Activated gamma-delta T cell (primary cell): ENCODE data around the gene GRAMD1C.
"Not testable (repeated sequence)": the region's sequence is repeated elsewhere in the genome, so short reads cannot be mapped to it uniquely, and the experiment has no call there.

Experiments
- DNase-seq: peaks from one replicate; lab custom pipeline; 2025; lab: John Stamatoyannopoulos, UW
- total RNA-seq, 2 donors: gene quantifications; one replicate each; lab custom pipeline; 2026; lab: John Stamatoyannopoulos, UW

Gene GRAMD1C
- 11.5 to 25.0 reads per million in 2 donors for total RNA-seq

DNA sequence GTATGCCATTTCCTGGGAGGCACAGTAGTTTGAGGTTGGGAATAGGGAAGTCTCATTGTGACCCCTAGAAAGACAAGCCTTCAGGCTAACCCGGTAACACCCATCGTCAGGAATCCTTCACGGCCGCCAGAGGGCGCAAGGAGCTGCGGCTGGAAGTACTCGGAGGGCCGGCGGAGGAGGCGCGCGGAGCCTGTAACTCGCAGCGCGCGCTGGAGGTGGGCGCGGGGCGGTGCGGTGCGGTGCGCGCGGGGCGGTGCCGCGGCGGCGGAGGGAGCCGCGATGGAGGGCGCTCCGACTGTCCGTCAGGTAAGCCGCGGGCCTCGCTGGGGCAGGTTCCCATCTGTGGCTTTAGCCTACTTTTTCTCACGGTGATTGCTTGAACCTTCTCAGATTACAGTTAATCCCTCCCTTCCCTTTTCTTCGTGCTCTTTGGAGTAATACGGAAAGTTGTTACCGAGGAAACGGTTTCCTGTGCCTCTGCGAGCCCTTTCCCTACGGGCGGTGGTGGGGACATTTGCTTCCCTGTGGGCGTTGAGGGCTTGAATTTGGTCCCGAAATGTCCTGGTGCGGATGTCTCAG is at the start of gene GRAMD1C:
TSS of gene GRAMD1C (plus strand) at position 158 of the 579 bp plus-strand sequence. CDS start at position 280, 122 bp downstream.
- peak; percentile 64 for DNase-seq

GRCh38 chr3:113791381-113791780 is 47.2 kb upstream of the GRAMD1C start:
- DNase-seq, result no peak

- no peak for DNase-seq
Observed at GRCh38 chr3:113794526-113794925, 44.1 kb upstream of the GRAMD1C start.

GRCh38 chr3:113795693-113796092 is 42.9 kb upstream of the GRAMD1C start:
- no peak for DNase-seq

DNA sequence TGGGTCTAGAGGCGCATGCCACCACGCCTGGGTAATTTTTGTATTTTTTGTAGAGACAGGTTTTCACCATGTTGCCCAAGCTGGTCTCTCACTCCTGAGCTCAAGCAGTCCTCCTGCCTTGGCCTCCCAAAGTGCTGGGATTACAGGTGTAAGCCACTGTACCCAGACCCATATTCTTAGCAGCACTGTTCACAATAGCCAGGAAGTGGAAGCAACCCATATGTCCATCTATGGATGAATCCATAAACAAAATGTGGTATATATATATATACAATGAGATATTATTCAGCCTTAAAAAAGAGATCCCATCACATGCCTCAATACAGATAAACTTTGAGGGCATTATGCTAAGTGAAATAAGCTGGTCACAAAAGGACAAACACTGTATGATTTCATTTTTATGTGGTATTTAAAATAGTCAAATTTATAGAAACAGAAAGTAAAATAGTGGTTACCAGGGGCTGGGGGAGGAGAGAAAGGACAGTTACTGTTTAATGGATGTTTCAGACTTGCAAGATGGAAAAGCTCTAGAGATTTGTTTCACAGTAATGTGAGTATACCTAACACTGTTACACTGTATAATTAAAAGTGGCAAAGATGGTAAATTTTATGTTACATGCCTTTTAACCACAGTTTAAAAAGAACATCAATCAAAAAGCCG is 35.7 kb upstream of the GRAMD1C start:
- DNase-seq, result no peak

DNA sequence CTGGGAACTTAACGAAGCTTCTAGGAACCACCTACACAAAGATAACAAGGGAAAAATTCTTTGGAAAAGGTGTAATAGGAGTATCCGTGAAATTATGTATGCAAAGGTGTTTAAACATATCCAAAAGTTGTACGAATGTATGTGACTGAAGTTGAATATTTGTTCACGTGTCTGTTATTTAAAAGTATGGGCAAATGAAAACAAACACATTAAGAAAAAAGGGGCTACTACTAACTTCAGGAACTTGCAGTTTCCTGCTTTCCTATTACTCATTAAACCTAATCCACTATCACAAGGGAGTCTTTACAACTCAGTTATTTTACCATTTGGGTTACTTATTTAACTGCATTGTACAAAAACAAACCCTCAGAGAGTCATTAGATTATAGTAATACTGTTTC is 33.9 kb upstream of the GRAMD1C start:
- DNase-seq, result no peak

DNA sequence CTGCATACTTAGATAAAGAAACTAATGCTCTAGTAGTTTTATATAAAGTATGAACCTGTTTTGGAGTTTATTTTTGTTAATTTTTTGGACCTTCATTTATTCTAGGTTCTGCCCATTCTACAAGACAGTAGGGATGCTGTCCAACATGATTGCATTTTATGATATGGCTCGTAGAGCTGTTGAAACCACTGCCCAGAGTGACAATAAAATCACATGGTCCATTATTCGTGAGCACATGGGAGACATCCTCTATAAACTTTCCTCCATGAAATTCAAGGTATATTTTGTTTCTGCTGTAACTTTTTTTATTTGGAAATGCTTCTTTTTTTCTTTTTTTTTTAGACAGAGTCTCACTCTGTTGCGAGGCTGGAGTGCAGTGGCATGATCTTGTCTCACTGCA is 33.3 kb upstream of the GRAMD1C start:
- DNase-seq, result no peak

DNA sequence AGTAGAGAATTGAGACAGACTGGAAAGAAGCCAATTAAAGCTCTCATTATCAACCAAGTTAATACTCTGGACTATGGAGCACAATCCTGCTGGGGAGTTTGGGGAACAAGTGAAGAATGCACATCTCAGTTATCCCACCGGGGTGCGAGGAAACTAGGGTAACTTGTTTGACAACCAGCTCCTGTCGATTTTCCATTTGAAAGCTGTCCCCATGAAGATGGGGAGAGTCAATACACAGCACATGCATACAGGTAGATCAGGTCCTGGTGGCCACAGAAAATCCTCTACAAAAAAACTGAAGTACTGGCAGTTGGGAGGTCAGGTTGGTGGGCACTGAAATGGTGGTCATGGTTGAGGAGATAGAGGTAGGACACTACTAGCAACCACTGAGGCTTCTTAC is 25.7 kb upstream of the GRAMD1C start:
- DNase-seq, result no peak

GRCh38 chr3:113819866-113820265 is 18.7 kb upstream of the GRAMD1C start:
- DNase-seq, result no peak

GRCh38 chr3:113825090-113825489 is 13.5 kb upstream of the GRAMD1C start:
- DNase-seq, result no peak

DNA sequence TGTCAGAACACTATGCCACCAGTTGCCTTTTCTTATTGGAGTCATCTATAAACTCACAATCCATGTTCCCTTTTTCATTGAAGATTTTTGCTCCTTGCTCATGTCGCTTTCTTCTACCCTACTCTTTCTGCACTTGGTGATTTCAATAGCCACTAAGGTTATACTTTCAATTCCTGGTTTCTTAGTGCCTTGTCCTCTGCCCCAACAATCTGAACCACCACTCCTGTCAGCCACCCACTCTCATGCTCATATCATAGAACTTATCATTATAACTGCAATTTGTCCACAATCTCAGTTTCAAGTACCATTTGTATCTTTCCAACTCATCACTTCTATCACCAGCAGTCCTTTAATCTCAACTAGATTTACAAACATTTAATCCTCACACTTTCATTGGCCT is 10.0 kb upstream of the GRAMD1C start:
- no peak for DNase-seq

DNA sequence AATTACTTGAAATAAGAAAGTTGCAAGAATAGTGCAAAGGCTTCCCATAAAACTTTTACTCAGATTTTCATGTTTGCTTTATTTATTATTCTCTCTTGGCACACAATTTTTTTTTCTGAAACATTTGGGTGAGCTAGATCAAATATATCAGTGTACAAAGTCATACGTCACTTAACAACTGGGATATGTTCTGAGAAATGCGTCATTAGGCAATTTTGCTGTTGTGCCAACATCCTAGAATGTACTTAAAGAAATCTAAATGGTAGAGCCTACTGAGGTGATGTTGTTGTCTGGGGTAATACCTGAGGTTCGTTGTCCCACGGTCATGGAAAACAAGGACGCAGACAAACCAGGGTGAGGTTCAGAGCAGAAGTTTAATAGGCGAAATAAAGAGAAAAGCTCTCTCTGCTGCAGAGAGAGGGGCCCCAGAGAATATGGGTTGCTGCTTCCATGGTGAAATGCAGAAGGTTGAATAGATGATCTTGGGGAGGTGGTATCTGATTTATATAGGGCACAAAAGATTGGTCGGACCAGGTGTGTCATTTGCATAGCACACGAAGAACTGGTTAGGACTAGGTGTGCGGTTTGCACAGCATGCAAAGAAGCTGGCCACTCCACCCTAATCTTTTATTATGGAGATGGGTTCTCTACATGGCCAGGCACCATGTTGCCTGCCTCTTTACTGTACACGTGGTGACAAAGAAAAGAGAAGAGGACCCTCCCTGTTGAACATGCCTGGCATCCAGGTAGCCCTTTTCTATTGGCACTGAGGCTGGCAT is 8.8 kb upstream of the GRAMD1C start:
- DNase-seq, result no peak

- no peak for DNase-seq
Observed at GRCh38 chr3:113831103-113831355, 7.6 kb upstream of the GRAMD1C start.

- no peak for DNase-seq
Observed at GRCh38 chr3:113832477-113833164, 6.0 kb upstream of the GRAMD1C start.

GRCh38 chr3:113834983-113835382 is 3.6 kb upstream of the GRAMD1C start:
- DNase-seq, result no peak

- no peak for DNase-seq
Observed at GRCh38 chr3:113839551-113839950, 963 bp downstream of the GRAMD1C start.

DNA sequence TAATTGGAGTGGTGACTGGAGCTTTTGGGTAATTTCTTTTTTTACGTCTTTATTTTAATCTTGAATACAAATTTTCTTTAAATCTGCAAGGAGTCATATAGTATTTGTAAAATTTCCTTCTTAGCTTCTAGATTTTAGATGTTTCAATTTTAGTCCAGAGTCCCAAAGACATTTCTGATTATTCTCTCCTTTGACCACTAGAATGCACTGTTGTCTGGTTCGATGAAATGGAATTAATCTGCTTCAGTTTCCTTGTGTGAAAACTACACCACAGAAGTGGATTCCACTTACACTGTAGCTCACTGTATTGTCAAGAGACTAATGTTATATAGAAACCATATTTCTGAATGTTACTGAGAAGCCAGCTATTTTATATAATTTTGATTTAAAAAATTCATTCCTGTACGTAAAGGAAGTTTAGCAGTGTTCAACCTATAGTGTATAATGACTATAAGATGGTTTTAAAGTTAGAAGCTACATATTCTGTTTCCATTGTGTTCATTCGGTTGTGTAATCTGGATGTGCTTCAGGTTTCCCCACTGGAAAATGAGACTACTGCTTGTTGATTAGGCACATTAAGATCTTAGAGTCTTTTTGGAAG is 6.1 kb downstream of the GRAMD1C start:
- no peak for DNase-seq

DNA sequence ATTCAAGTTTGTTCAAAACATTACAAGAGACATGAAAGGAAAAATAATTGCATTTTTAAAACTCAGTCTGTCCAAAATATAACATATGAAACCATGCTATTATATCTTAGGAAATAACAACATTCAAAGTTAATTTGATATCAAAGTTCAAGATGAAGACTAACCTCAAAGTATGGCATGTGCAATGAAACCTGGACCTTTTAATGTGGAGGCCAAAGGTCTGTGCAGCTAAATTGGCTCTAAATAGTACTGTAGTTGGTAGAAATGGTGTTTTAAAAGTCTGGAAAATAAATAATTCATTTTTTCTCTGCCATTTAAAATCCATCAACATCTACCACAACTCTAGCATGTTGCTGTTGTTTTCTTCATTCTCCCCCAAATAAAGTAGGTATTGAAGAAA is 8.7 kb downstream of the GRAMD1C start:
- DNase-seq, result no peak

DNA sequence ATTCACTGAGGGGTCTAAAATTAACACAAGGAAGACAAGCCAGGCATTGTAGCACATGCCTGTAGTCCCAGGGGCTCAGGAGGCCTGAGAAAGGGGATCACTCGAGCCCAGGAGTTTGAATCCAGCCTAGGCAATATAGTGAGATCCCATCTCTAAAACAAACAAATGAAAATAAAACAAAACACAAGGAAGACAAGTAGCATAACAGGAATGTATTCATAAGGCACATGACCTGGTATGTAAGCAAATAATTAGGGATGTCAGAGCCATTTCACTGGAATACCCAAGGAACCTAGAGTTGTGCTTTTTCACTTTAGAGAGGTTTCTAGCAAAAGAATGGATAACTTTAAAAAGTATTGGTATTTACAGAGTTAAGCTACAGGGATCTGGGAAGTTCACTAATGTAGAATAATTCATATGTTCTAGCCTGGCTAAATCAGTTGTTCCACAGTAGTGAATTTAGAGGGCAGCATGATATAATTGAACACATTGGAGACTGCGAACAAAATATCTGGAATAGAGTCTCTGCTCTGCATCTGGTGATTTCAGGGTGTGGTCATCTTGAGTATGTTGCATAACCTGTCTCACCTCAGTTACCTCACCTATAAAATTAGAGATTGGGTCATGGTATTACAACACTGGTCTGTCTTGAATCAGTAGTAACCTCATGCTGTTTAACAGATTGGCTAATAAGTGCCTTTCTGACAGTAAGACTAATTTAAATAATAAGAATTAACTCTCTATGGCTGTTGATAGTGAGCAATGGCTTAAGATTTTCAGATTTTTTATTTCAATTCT is 9.3 kb downstream of the GRAMD1C start:
- DNase-seq, result no peak

DNA sequence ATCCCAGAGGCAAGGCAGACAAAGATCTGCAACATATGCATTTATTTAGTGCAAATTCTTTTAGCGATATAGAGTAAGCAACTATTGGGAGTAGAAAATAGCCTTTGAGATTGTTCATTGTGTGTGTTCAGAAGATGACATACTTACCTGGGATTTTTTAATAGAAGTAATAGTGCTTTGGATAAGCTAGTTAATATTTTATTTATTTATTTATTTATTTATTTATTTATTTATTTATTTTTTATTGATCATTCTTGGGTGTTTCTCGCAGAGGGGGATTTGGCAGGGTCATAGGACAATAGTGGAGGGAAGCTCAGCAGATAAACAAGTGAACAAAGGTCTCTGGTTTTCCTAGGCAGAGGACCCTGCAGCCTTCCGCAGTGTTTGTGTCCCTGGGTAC is 10.5 kb downstream of the GRAMD1C start:
- not testable (repeated sequence) for DNase-seq

DNA sequence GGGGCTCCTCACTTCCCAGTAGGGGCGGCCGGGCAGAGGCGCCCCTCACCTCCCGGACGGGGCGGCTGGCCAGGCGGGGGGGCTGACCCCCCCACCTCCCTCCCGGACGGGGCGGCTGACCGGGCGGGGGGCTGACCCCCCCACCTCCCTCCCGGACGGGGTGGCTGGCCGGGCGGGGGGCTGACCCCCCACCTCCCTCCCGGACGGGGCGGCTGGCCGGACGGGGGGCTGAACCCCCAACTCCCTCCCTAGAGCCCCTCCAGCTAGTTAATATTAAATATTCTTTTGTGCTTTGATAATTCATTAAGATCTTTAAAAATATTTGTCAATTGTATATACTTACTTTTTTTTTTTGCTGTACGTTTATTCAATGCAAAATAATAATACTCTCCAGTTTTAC is 11.3 kb downstream of the GRAMD1C start:
- not testable (repeated sequence) for DNase-seq

- not testable (repeated sequence) for DNase-seq
Observed at GRCh38 chr3:113850391-113850790, 11.8 kb downstream of the GRAMD1C start.
